Liver (tissue), 3 donors: ENCODE data around the gene APOL6.

ENCODE experiments used
- CTCF ChIP-seq: fragments of 150-350 bp; IDR thresholded peaks from 2 replicates; pipeline ENCODE4 v1.5.1; 2017; ENCODE audit warnings: improper control_type of control experiment, low read depth, low read length; ENCODE audit not compliant: missing input control
- GABPA ChIP-seq, 2 donors: IDR thresholded peaks in 1 of 2; conservative IDR thresholded peaks in 1 of 2; 2 replicates each; pipeline ENCODE4 v1.6.1; 2016; ENCODE audit warnings: antibody characterized with exemption in 2 of 2, mild to moderate bottlenecking in 1 of 2, moderate library complexity in 1 of 2
- MAX ChIP-seq: IDR thresholded peaks from 2 replicates; pipeline ENCODE4 v1.6.1; 2016; ENCODE audit warnings: antibody characterized with exemption
- NR2F2 ChIP-seq: IDR thresholded peaks from 2 replicates; pipeline ENCODE4 v1.6.1; 2016; ENCODE audit warnings: antibody characterized with exemption
- RAD21 ChIP-seq, 2 donors: IDR thresholded peaks; 2 replicates each; pipeline ENCODE4 v1.6.1; 2016; ENCODE audit warnings: antibody characterized with exemption in 2 of 2, mild to moderate bottlenecking in 2 of 2
- TAF1 ChIP-seq: conservative IDR thresholded peaks from 2 replicates; pipeline ENCODE4 v1.6.1; 2016; ENCODE audit warnings: antibody characterized with exemption, mild to moderate bottlenecking
- donor health status: healthy.
- donor health status: healthy.

- TF ChIP-seq CTCF (no peak), GABPA (IDR thresholded peaks at IDR 0.05 in 1 of 2, conservative IDR thresholded peaks at IDR 0.05 in 1 of 2) (no peak), RAD21 (IDR thresholded peaks at IDR 0.05) (no peak), MAX (no peak), TAF1 (no peak), NR2F2 (no peak)
Measured at GRCh38 chr22:35624547-35624946, 23.7 kb upstream of the APOL6 start.
